HG02852 (cell line): ENCODE data around the gene PLXND1.

Experiments
- ATAC-seq: cut with Tn5 transposase; IDR thresholded peaks from one replicate; pipeline ENCODE4 v1.9.1; 2021; ENCODE audit warnings: mild to moderate bottlenecking, moderate library complexity; ENCODE audit not compliant: unreplicated experiment

PLXND1 gene

GRCh38 chr3:129567176-129567705 is 39.2 kb downstream of the PLXND1 start:
- ATAC-seq = no peak

- no peak for ATAC-seq
Observed at GRCh38 chr3:129565902-129566301, 40.6 kb downstream of the PLXND1 start.

- no peak for ATAC-seq
Observed at GRCh38 chr3:129564981-129565644, 41.4 kb downstream of the PLXND1 start.

DNA sequence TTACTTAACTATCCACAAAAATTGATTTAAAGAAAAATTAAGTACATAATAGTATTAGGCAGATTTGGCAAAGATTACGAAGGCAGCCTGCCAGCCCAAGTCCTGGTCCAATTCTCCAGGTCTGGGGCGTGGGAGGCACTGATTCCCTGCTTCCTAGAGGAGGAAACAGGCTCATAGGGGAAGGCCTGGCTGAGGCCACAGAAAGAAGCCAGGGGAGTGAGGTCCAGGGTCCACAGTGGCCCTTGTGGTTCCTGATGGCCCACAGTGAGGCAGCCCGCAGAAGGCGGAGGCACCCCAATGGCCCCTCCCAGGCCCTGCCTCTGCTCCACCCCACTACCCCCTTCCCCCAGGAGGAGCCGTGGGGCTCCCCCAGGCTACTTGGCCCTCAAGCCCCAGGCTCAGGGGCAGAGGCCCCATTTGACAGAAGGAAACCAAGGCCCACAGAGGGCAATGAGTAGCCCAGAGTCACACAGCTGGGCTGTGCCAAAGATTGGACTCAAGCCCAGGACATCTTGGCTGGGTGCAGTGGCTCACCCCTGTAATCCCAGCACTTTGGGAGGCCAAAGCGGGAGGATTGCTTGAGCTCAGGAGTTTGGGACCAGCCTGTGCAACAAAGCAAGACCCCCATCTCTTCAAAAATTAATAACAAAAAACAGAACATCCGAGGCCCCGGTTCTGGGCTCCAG is 42.5 kb downstream of the PLXND1 start:
- ATAC-seq = no peak

- ATAC-seq = no peak
Observed at GRCh38 chr3:129563332-129563731, 43.1 kb downstream of the PLXND1 start.

- no peak for ATAC-seq
Observed at GRCh38 chr3:129562803-129563202, 43.7 kb downstream of the PLXND1 start.

DNA sequence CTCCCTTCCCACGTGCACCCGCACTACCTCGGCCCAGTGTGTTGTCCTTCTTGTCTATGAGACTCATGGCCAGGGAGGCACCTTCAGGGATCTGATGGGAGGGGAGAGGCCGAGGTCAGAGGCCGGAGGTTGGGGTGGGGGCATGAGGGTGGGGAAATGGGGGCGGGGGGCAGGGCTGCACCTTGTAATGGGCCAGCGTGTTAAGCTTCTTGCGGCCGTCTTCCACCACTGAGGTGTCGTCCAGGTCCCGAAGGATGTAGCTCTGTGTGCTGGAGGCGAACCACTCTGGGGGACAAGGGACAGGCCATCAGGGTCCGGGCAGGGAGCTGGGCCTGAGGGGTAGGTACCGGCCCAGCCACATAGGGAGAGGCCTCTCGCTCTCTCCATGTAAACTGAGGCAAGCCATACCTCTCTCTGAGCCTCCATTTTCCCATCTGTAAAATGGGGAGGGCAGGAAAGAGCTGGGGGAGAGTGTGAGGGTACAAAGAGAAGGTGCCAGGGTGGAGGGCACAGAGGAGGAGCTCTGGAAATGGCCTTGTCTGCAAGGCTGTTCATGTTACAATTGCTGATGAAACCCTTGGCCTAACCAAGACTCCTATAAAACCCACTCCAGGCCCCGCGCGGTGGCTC is 44.7 kb downstream of the PLXND1 start:
- ATAC-seq = no peak

DNA sequence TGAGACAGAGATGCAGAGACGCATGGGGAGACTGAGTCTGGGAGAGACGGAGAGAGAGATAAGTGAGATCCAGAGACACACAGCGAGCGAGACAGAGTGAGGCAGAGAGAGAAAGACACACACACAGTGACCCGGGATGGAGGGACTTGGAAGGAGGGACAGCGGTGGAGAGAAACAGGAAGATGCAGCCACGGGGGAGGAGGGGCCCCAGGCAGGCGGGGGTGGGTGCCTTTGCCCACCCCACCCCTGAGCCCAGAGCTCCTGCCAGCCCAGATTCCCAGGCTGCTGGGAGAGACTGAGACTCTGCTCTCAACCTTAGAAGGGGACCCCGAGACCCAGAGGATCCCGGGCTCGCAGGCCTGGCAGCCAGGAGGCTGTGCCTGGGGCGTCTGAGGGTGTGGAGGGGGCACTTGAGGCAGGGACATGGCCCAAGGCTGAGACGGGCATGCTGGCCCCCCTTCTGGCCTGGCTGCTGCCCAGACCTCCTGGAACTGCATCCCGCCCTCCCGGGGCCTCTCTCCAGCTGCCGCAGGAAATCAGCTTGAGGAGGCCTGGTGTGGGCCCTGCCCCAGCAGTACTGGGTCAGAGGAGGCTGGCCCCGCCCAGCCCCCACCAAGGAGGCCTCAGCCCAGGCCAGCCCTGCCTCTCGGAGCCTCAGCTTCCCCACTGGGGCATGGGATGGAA is 45.4 kb downstream of the PLXND1 start:
- ATAC-seq = no peak

- ATAC-seq = no peak
Observed at GRCh38 chr3:129560269-129560787, 46.1 kb downstream of the PLXND1 start.

DNA sequence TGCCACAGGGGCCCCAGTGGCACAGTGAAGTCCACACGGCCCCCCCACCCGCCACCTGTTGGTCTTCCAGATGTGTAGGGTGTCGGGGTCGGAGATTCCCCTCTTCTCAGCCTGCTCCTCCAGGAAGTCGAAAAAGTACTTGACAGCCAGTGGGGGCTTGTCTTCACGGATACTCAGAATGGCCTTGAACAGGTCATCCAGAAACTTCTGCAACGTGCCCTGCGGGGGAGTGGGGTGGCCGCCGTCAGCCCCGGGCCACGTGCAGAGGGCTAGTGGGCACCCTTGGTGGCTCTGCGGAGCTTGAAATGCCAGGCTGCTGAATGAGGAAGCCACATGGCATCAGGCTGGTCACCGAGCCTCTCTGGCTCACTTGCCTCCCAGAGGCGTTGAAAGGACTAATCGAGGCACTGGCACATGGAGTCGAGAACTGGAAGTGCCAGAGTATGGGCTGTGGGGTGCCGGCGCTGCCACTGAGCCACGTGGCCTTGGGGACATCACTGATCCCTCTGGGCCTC is 46.9 kb downstream of the PLXND1 start:
- ATAC-seq = no peak

DNA sequence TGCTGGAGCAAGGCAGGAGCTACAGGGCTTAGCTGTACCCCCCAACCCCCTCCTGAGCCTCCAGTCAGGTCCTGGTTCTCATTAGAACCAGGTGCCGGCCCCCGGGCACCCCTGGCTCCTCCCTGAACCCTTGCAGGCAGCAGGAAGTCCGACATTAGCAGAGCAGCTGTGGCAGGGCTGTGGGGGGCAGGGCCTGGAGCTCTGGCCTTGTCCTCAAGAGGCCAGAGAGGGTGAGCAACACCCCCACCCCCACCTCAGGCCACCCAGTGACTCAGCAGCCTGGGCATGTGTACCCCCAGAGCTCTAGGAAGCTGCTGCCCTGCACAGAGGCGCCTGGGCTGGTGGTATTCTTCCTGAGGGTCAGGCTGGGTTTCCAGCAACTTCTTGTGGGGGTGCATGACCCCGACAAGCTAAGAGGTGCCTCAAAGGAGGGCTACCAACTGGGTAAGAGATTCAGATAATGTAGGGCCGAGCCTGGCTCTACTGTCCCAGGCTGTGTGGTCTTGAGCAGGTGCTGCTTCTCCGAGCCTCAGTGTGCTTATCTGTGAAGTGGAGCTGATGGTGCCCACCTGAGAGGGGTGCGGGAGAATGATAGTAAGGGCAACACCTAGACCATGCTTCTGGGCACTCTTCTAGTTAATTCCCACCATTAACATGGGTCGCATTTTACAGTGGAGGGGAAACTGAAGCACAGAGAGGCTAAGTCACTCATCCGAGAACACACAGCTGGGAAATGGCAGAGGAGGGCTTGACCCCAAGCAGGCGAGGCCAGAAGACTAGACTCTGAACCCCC is 47.5 kb downstream of the PLXND1 start:
- no peak for ATAC-seq

DNA sequence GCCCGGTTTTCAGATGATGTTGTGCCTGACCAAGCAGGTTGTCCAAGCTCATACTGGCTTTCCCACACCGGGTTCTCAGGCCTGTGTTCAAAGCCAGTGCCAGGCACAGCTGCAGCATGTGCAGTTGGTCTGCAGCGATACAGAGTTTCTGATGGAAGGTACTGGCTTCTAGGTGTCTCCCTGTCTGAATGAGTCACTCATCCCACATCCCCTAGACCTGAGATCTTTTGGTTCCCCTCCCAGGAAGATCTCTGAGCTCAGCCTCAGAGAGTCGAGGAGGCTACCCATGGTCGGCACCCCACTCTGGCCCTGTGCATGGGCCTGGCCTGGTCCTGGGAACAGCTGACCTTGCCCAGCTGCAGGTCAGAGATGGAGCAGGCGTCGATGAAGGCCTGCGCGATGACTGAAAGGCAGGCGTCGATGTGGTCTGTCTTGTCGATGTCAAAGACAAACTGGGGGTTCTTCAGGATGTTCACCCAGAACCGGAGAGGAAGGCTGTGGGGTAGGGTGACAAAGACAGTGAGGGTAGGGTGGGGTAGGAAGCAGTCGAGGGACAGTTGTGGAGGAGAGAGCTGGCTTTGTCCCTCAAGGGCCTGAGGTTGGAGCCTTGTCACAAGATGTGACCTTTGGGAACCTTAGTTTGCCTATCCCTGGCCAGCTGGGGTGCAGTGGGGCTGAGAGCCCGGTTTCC is 48.2 kb downstream of the PLXND1 start:
- ATAC-seq = no peak

GRCh38 chr3:129557548-129557894 is 49.0 kb downstream of the PLXND1 start:
- ATAC-seq = no peak

- no peak for ATAC-seq
Observed at GRCh38 chr3:129556890-129557547, 49.5 kb downstream of the PLXND1 start.

GRCh38 chr3:129556358-129556695 is 50.1 kb downstream of the PLXND1 start:
- ATAC-seq = no peak

GRCh38 chr3:129555616-129556357 is 50.7 kb downstream of the PLXND1 start:
- ATAC-seq = no peak

DNA sequence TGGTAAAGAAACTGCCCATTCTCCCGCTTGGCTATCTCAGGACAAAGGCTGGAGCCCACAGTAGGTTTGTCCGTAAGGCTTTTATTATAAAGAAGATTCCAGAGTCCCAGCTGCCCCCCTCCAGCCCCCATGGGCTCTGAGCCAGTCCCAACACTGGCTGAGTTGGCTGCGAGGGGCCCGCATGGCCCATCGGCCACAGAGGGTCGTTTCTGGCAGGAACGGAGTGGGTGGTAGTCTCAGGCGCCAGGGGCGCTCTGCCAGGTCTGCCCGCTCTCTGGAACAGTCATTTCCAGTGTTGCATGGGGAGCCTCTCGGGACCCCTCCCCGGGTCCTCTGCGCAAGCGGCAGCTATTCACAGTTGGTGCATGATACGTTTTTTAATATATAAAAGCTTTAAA is 51.3 kb downstream of the PLXND1 start:
- ATAC-seq = no peak

GRCh38 chr3:129554356-129555152 is 51.9 kb downstream of the PLXND1 start:
- ATAC-seq = no peak
